HFF-Myc (cell line): Measurements from ENCODE around the gene TSPAN9.

Experiments
- DNase-seq: peaks from one replicate; pipeline ENCODE4 v3.0.0-alpha.2; 2011; ENCODE audit warnings: low read depth; ENCODE audit errors: extremely low read depth
- H3K4me3 ChIP-seq: replicated peaks from 2 replicates; pipeline ENCODE4 v1.5.1; 2011; ENCODE audit warnings: low read depth, mild to moderate bottlenecking, control low read depth, low read length
- TF ChIP-seq, protein P1 (sequence below): IDR thresholded peaks from 2 replicates; pipeline ENCODE4 v1.5.1; 2012; ENCODE audit warnings: mild to moderate bottlenecking, low read depth, low read length, control low read depth; ENCODE audit errors: missing control alignments

The TSPAN9 gene

DNA sequence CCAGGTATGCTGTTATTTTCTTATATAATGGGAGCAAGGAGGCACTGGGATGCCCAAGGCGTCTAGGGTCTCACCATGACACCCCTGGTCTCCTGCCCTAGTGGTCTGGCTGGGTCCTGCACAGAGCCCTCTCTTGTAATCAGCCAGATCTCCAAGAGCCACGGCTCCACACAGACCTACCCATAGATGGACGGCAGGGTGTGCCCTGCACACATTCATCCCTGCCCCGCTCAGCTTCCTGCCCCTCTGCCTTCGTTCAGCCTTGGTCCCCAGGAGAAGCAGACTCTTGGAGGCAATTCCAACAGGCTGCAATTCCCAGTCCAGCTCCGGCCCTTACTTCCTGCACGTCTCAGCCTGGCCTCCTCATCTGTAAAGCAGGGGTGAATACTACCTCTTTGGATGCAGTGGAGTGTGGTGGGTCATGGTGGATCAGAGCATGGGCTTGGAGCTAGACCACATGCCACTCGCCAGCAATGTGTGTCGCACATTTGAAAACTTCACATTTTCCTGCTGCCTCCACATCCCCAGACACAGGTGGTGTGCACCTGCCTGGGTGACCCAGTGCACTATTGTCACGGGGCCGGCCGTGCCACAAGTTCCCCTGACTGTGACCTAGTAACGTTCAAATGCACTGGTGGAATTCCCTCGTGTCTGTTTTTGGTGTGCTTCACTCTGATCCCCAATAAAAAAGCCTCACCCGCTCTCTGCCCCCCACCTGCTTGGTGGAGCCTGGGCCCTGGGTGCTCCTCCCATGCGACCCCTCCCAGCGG lies 242.7 kb downstream of the TSPAN9 start:
- TF ChIP-seq, protein P1, sequence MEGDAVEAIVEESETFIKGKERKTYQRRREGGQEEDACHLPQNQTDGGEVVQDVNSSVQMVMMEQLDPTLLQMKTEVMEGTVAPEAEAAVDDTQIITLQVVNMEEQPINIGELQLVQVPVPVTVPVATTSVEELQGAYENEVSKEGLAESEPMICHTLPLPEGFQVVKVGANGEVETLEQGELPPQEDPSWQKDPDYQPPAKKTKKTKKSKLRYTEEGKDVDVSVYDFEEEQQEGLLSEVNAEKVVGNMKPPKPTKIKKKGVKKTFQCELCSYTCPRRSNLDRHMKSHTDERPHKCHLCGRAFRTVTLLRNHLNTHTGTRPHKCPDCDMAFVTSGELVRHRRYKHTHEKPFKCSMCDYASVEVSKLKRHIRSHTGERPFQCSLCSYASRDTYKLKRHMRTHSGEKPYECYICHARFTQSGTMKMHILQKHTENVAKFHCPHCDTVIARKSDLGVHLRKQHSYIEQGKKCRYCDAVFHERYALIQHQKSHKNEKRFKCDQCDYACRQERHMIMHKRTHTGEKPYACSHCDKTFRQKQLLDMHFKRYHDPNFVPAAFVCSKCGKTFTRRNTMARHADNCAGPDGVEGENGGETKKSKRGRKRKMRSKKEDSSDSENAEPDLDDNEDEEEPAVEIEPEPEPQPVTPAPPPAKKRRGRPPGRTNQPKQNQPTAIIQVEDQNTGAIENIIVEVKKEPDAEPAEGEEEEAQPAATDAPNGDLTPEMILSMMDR = no peak
- no peak for DNase-seq
- no peak overlapping the region for H3K4me3 ChIP-seq

DNA sequence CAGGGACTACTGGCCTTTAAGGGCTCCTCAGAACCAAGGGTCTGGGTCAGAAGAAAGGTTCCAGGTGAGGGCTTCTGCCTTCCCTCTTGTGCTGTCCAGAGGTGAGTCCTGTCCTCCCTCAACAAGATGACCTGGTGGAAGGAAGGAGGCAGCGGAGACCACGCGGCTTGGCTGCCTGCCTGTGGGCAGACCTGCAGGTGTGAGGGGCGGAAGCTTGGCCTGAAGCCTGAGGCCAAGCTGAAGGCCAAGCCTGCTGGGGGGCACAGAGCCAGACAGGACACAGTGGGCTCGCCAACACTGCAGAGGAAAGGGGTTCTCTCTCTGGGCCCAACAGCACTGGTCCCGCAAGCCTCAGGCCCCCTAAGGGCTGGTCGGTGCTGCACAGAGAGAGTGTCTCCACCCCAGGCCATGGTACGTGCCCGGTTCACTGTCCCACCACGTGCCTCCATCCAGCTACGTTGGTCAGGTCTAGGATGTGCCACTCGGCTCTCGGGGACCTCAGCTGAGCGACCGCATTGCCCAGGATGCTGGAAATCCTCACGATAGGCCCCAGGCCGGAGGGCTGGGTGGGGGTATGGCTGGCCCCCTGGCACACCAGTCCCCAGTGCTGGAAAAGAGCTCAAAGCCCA lies 243.8 kb downstream of the TSPAN9 start:
- no peak for DNase-seq
- TF ChIP-seq, protein P1 = no peak
- no peak overlapping the region for H3K4me3 ChIP-seq

GRCh38 chr12:3321881-3322280 lies 244.7 kb downstream of the TSPAN9 start:
- no peak overlapping the region for H3K4me3 ChIP-seq
- TF ChIP-seq, protein P1 = no peak
- no peak for DNase-seq

GRCh38 chr12:3323002-3323685 lies 246.0 kb downstream of the TSPAN9 start:
- DNase-seq = no peak
- no peak overlapping the region for H3K4me3 ChIP-seq
- TF ChIP-seq, protein P1 = no peak

GRCh38 chr12:3325736-3326135 lies 248.6 kb downstream of the TSPAN9 start:
- no peak overlapping the region for H3K4me3 ChIP-seq
- no peak for DNase-seq
- TF ChIP-seq, protein P1 = no peak

DNA sequence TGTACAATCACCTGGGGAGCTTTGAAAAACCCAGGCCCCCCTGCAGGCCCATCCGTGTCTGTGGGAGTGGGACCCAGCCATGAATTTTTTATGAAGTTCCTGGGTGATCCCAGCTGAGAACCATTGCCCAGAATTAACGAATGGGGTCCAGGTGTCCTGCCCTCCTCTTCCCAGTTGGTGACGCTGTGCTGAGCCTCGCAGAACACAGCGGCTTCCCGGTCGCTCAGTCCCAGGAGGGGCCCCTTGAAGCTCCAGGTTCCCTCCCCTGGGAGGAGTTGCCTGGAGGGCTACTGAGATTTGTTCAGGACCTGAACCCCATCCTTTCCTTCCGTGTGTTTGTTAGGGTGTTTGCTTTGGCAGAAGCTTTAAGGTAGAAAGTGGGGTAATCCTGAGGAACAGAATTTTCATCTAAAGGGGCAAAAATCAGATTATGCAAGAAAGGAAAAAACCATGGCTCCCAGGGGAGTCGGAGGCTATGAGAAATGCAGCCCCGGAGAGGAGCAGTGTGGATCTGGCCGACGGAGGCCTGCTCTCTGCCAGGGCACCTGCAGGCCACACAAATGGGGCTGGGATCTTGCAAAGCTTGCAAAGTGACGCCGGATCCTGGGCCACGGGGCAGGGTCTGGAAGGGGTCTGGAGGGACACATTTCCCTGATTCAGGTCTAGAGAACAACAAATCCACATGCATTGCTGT lies 249.1 kb downstream of the TSPAN9 start:
- DNase-seq = no peak
- TF ChIP-seq, protein P1 = no peak

More for the DNA sequence above, 249.1 kb downstream of the TSPAN9 start:
- H3K4me3 ChIP-seq = no peak overlapping the region
